Large intestine (tissue), 3 donors: ENCODE results near the gene PMIS2. TPM values are rescaled to one million over a fixed set of nuclear protein-coding genes. Genes with fewer than 3 reads are reported as not detected.

Experiments
- DNase-seq, 2 donors: peaks; one replicate each; pipeline versions ENCODE4 v3.0.0 to v3.0.0-alpha.2; 2013
- H3K27ac ChIP-seq: one replicate; pipeline ENCODE4 v1.5.1; 2013; ENCODE audit warnings: low read length
- H3K27me3 ChIP-seq: 2 replicates; pipeline ENCODE4 v1.6.1; 2013; ENCODE audit warnings: low read length; ENCODE audit not compliant: control insufficient read depth, insufficient read depth
- H3K36me3 ChIP-seq: 2 replicates; pipeline ENCODE4 v1.6.1; 2013; ENCODE audit warnings: low read length; ENCODE audit not compliant: control insufficient read depth, insufficient read depth
- H3K4me1 ChIP-seq: one replicate; pipeline ENCODE4 v1.6.1; 2013; ENCODE audit warnings: low read length; ENCODE audit not compliant: control insufficient read depth, insufficient read depth
- H3K4me3 ChIP-seq: one replicate; pipeline ENCODE4 v1.5.1; 2013; ENCODE audit warnings: low read length
- H3K9me3 ChIP-seq: one replicate; pipeline ENCODE4 v1.6.1; 2013; ENCODE audit warnings: mild to moderate bottlenecking, low read depth, low read length, moderate library complexity; ENCODE audit not compliant: control insufficient read depth
- WGBS: methylation state at CpG from one replicate; pipeline ENCODE4 v1.1.5; 2013; ENCODE audit warnings: low lambda C conversion rate; ENCODE audit not compliant: insufficient coverage; 5-methylcytosine and 5-hydroxymethylcytosine counted together
- polyA plus RNA-seq: library from polyadenylated mRNA; unstranded; fragments of 120-200 nt; gene quantifications from one replicate; pipeline ENCODE4 v1.2.1, GENCODE V29; 2013

PMIS2 gene
- polyA plus RNA-seq, 1 donor: not detected

- no peaks in the 10 kb centered on the region for H3K4me1 ChIP-seq
- WGBS: no CpG with 5 or more reads among the region's 15 CpGs
- no peak within 1 kb of the TSS for H3K4me3 ChIP-seq
- no peak for DNase-seq
- H3K27me3 ChIP-seq: peaks cover 31% of the 10 kb centered on the region
- no peaks in the 10 kb centered on the region for H3K36me3 ChIP-seq
- H3K9me3 ChIP-seq: peaks cover 3% of the 10 kb centered on the region
- no peak within 1 kb of the TSS for H3K27ac ChIP-seq
These were observed 22.7 kb upstream of the PMIS2 start, which contains the start of gene ATP4A for GRCh38 chr19:35563207-35563829. Gene ATP4A, minus strand, starts transcription at chr19:35563658. Its CDS starts 29 bp downstream, at chr19:35563629.

GRCh38 chr19:35565016-35565856 is 20.7 kb upstream of the PMIS2 start:
- Histone ChIP-seq H3K4me1 (no peaks in the 10 kb centered on the region), H3K36me3 (no peaks in the 10 kb centered on the region), H3K27ac (no peak overlapping the region), H3K9me3 (no peaks in the 10 kb centered on the region), H3K4me3 (no peak overlapping the region), H3K27me3 (peaks cover 12% of the 10 kb centered on the region)
- DNase-seq: no peak
- 60% methylated on average over 1 of the region's 12 CpGs for WGBS

GRCh38 chr19:35566738-35567137 is 19.2 kb upstream of the PMIS2 start:
- WGBS: 100% methylated on average over 1 of the region's 7 CpGs
- Histone ChIP-seq H3K27ac (no peak overlapping the region), H3K9me3 (no peaks in the 10 kb centered on the region), H3K4me1 (no peaks in the 10 kb centered on the region), H3K27me3 (peaks cover 7% of the 10 kb centered on the region), H3K36me3 (no peaks in the 10 kb centered on the region), H3K4me3 (no peak overlapping the region)
- no peak for DNase-seq

- no CpG with 5 or more reads among the region's 5 CpGs for WGBS
- Histone ChIP-seq H3K4me1 (no peaks in the 10 kb centered on the region), H3K36me3 (no peaks in the 10 kb centered on the region), H3K9me3 (no peaks in the 10 kb centered on the region), H3K4me3 (no peak overlapping the region), H3K27me3 (peaks cover 3% of the 10 kb centered on the region), H3K27ac (no peak overlapping the region)
- no peak for DNase-seq
These were observed 16.6 kb upstream of the PMIS2 start for GRCh38 chr19:35569281-35569781.

- no peak for DNase-seq
- Histone ChIP-seq H3K27me3 (no peaks in the 10 kb centered on the region), H3K4me3 (no peak overlapping the region), H3K9me3 (peaks cover 7% of the 10 kb centered on the region), H3K27ac (no peak overlapping the region), H3K36me3 (no peaks in the 10 kb centered on the region), H3K4me1 (no peaks in the 10 kb centered on the region)
- WGBS: no CpG with 5 or more reads among the region's 1 CpG
These were observed 14.5 kb upstream of the PMIS2 start for GRCh38 chr19:35571406-35571965.

GRCh38 chr19:35577918-35578317 is 8.1 kb upstream of the PMIS2 start:
- H3K9me3 ChIP-seq: peaks cover 12% of the 10 kb centered on the region
- no peak overlapping the region for H3K4me3 ChIP-seq
- no peaks in the 10 kb centered on the region for H3K27me3 ChIP-seq
- no peaks in the 10 kb centered on the region for H3K36me3 ChIP-seq
- WGBS: no CpG with 5 or more reads among the region's 1 CpG
- H3K4me1 ChIP-seq: no peaks in the 10 kb centered on the region
- H3K27ac ChIP-seq: no peak overlapping the region
- DNase-seq: no peak

GRCh38 chr19:35578707-35579106 is 7.3 kb upstream of the PMIS2 start:
- H3K36me3 ChIP-seq: no peaks in the 10 kb centered on the region
- no peak overlapping the region for H3K27ac ChIP-seq
- WGBS: 60% methylated on average over 1 of the region's 7 CpGs
- no peaks in the 10 kb centered on the region for H3K27me3 ChIP-seq
- no peak for DNase-seq
- no peaks in the 10 kb centered on the region for H3K4me1 ChIP-seq
- peaks cover 12% of the 10 kb centered on the region for H3K9me3 ChIP-seq
- H3K4me3 ChIP-seq: no peak overlapping the region

- no peaks in the 10 kb centered on the region for H3K9me3 ChIP-seq
- DNase-seq: no peak
- H3K4me3 ChIP-seq: no peak overlapping the region
- H3K36me3 ChIP-seq: no peaks in the 10 kb centered on the region
- H3K27ac ChIP-seq: no peak overlapping the region
- H3K4me1 ChIP-seq: no peaks in the 10 kb centered on the region
- peaks cover 9% of the 10 kb centered on the region for H3K27me3 ChIP-seq
- no CpG with 5 or more reads among the region's 1 CpG for WGBS
These were observed 3.2 kb upstream of the PMIS2 start for GRCh38 chr19:35582760-35583159.

GRCh38 chr19:35587321-35587720 is 1.3 kb downstream of the PMIS2 start:
- H3K4me3 ChIP-seq: no peak overlapping the region
- no peaks in the 10 kb centered on the region for H3K36me3 ChIP-seq
- no peaks in the 10 kb centered on the region for H3K4me1 ChIP-seq
- DNase-seq: no peak
- H3K9me3 ChIP-seq: no peaks in the 10 kb centered on the region
- peaks cover 9% of the 10 kb centered on the region for H3K27me3 ChIP-seq
- no CpG with 5 or more reads among the region's 1 CpG for WGBS
- no peak overlapping the region for H3K27ac ChIP-seq

GRCh38 chr19:35590875-35591274 is 4.9 kb downstream of the PMIS2 start:
- WGBS: 83% methylated on average over 1 of the region's 3 CpGs
- Histone ChIP-seq H3K27me3 (peaks cover 3% of the 10 kb centered on the region), H3K4me1 (no peaks in the 10 kb centered on the region), H3K27ac (no peak overlapping the region), H3K4me3 (no peak overlapping the region), H3K9me3 (no peaks in the 10 kb centered on the region), H3K36me3 (no peaks in the 10 kb centered on the region)
- no peak for DNase-seq
